ENCODE measurements around the gene SMURF2.

The SMURF2 gene

DNA sequence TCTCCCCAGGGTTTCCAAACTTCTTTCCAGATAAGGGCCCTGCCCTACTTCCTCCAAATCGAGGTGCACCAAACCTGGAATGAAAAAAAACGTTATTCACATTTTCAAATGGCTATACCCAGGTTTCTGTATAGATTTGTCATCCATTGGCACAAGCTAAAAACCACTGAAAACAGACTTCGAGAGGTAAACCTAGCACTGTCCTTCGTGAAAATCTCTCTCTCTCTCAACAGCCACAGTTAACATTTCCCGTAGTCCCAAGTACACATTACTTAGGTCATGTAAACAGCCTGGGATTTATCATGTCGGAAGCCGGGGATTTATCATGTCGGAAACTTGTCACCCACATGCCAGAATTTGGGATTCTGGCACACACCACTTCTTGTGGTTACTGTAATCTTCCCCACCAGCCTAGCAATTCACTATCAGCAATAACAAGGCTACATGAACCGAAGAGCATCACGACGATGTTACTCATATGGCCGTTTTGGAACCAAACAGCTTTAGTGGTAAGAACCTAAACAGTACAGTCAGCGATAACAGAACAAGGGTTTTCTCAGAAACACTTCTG is 157.3 kb downstream of the SMURF2 start:
- Histone ChIP-seq H3K36me3 (ENCODE audit: low read depth) (peaks cover 82% of the 10 kb centered on the region), H3K9me3 (ENCODE audit: severe bottlenecking) (no peaks in the 10 kb centered on the region), H3K27me3 (ENCODE audit: insufficient read depth, poor library complexity, severe bottlenecking) (no peaks in the 10 kb centered on the region), H3K4me3 (ENCODE audit: severe bottlenecking) (peak overlapping the region; percentile 85), H3K27ac (ENCODE audit: poor library complexity, severe bottlenecking) (peak overlapping the region; percentile 92), H3K4me1 (ENCODE audit: insufficient read depth, poor library complexity, severe bottlenecking) (peaks cover 25% of the 10 kb centered on the region)
- DNase-seq (ENCODE audit: low spot score) (no peak), ATAC-seq (ENCODE audit: low read depth) (no peak)
- TF ChIP-seq CTCF (IDR thresholded peaks at IDR 0.05; ENCODE audit: poor library complexity, severe bottlenecking), result no peak

DNA sequence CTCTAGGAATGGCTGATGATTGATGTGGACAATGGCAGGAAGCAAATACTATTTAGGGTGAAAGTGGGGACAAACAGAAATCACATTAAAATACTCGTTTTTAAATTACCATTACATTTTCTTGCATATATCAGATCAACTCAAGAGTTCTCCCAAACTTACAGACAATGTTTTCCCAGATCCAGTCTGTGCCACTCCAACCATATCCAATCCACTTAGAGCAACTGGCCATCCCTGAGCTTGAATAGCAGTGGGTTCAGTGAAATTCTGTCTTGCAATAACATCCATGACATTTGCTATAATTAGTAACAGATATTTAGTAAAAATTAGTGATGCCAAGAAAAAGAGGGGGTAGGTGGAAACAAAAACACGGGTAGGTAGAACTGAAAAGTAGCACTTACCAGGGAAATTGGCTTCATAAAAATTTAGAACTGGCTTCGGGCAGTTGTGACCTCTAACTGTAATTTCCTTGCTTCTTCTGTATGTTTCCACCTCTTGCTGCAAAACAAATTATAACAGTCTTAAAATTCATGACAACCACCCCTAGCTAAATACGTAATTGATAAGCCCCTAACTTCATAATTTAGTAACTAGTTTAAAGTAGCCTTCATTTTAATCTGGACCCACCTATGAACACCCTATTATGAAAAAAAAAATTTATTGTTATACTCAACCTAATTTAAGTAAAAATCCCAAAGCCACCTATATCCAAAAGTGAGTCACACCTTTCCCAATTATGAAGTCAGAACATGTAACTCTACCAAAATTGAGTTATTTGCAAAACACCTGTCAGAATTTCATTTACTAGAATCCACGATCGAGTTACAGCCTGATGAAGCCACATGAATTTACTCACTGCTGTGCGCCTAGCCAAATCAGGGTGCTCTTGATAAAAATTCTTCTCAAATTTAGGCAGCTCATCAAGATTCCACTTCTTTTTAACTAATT is 158.0 kb downstream of the SMURF2 start:
- H3K27me3 ChIP-seq (ENCODE audit: insufficient read depth, poor library complexity, severe bottlenecking), result no peaks in the 10 kb centered on the region
- no peak for TF ChIP-seq CTCF (IDR thresholded peaks at IDR 0.05; ENCODE audit: poor library complexity, severe bottlenecking)
- H3K9me3 ChIP-seq (ENCODE audit: severe bottlenecking), result no peaks in the 10 kb centered on the region
- H3K36me3 ChIP-seq (ENCODE audit: low read depth), result peaks cover 82% of the 10 kb centered on the region
- H3K4me1 ChIP-seq (ENCODE audit: insufficient read depth, poor library complexity, severe bottlenecking), result peaks cover 25% of the 10 kb centered on the region
- ATAC-seq (ENCODE audit: low read depth) (no peak), DNase-seq (ENCODE audit: low spot score) (no peak)
- peak overlapping the region; percentile 85 for H3K4me3 ChIP-seq (ENCODE audit: severe bottlenecking)
- H3K27ac ChIP-seq (ENCODE audit: poor library complexity, severe bottlenecking), result peak overlapping the region; percentile 92

GRCh38 chr17:64503341-64503740 is 158.8 kb downstream of the SMURF2 start:
- Histone ChIP-seq H3K4me1 (ENCODE audit: insufficient read depth, poor library complexity, severe bottlenecking) (peaks cover 26% of the 10 kb centered on the region), H3K27ac (ENCODE audit: poor library complexity, severe bottlenecking) (peak overlapping the region; percentile 92), H3K9me3 (ENCODE audit: severe bottlenecking) (no peaks in the 10 kb centered on the region), H3K4me3 (ENCODE audit: severe bottlenecking) (no peak overlapping the region), H3K27me3 (ENCODE audit: insufficient read depth, poor library complexity, severe bottlenecking) (no peaks in the 10 kb centered on the region), H3K36me3 (ENCODE audit: low read depth) (peaks cover 82% of the 10 kb centered on the region)
- DNase-seq (ENCODE audit: low spot score) (no peak), ATAC-seq (ENCODE audit: low read depth) (no peak)
- TF ChIP-seq CTCF (IDR thresholded peaks at IDR 0.05; ENCODE audit: poor library complexity, severe bottlenecking), result no peak

DNA sequence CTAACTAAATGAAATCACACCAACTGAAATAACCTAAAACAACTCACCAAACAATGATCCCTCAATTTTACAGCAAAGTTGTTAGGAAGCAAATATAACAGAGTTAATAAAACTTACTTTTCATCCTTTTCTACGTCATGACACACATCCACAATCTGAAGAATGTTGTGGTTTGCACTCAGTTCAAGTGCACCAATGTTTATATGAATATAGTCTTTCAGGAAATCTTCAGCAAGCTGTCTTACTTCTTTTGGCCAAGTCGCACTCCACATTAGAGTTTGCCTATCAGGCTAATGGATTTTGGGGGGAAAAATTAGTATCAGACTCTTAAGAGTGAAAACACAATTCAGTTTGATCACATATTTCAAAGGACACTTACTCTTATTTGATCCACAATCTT is 159.3 kb downstream of the SMURF2 start:
- no peak for ATAC-seq (ENCODE audit: low read depth)
- Histone ChIP-seq H3K4me1 (ENCODE audit: insufficient read depth, poor library complexity, severe bottlenecking) (peaks cover 27% of the 10 kb centered on the region), H3K27ac (ENCODE audit: poor library complexity, severe bottlenecking) (no peak overlapping the region), H3K36me3 (ENCODE audit: low read depth) (peaks cover 82% of the 10 kb centered on the region), H3K9me3 (ENCODE audit: severe bottlenecking) (no peaks in the 10 kb centered on the region), H3K4me3 (ENCODE audit: severe bottlenecking) (no peak overlapping the region), H3K27me3 (ENCODE audit: insufficient read depth, poor library complexity, severe bottlenecking) (no peaks in the 10 kb centered on the region)
- no peak for DNase-seq (ENCODE audit: low spot score)
- TF ChIP-seq CTCF (IDR thresholded peaks at IDR 0.05; ENCODE audit: poor library complexity, severe bottlenecking), result no peak

All from RWPE2 (cell line).